ENCODE measurements around the gene MAP2K7. TPM values are rescaled to one million over a fixed set of nuclear protein-coding genes. Genes with fewer than 3 reads are reported as not detected.

The MAP2K7 gene
- total and polyA plus RNA-seq, 2 of the 4 experiments (the other 2 are of a cell fraction) = 4.1 to 15.6 TPM

DNA sequence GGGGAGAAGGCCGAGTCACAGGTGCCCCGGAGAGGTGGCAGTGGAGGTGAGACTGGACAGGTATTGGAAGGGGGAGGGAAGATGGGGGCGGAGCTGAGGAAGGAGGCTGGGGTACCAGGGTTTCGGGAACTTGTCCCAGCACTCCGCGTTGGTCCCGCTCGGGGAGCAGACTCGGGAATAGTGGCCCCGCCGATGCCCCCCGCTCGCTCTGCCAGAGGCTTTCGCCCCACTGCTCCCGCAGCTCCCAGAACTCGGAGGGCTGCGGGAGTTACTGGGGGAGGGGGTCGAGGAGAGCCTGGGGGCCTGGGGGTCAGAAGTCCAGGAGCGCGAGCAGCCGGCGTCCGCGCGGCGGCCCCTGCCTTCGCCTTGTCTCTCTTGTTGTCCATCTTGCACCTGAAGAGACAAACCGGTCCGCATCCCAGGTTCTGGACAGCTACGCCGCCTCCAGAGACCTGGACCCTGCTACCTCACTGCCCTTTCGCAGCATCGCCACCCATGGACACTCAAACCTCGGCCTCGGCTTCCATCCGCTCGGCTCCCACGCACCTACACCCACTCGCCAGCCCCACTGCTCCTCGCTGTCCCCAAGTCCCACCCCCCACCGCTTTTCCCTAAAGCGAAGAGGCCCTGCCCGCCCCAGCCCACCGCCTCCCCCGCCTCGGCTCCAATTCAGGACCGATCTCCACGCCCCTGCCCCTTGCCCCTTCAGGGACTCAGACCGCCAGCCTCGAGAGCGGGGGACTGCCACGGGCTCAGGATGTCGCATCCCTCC lies 30.2 kb upstream of the MAP2K7 start:
- no peak overlapping the region for H3K56ac ChIP-seq (ENCODE audit: extremely low read depth, insufficient read depth, low read length)
- no peaks in the 10 kb centered on the region for H3K9me3 ChIP-seq (ENCODE audit: control insufficient read depth, insufficient read depth, low read length)
- ATAC-seq (ENCODE audit: low read depth) (no peak), DNase-seq (no peak)
- H3K9me1 ChIP-seq (ENCODE audit: insufficient read depth, low read length) = no peaks in the 10 kb centered on the region
- peaks cover 32% of the 10 kb centered on the region for H3K27me3 ChIP-seq (ENCODE audit: control insufficient read depth, insufficient read depth, low read length)
- ChIA-PET POLR2A (ENCODE audit: unreplicated experiment) (no interaction called here), CTCF (no interaction called here)
- H2BK20ac ChIP-seq (ENCODE audit: low read depth, low read length) = no peak overlapping the region
- H3K4me3 ChIP-seq (ENCODE audit: insufficient read depth, low read depth, low read length) = no peak overlapping the region
- no peak overlapping the region for H3K27ac ChIP-seq (ENCODE audit: insufficient read depth, low read length)
- no peak overlapping the region for H3K4ac ChIP-seq (ENCODE audit: low read depth, low read length)
- H3K36me3 ChIP-seq (ENCODE audit: control insufficient read depth, insufficient read depth, low read length) = no peaks in the 10 kb centered on the region
- no peak overlapping the region for H3K9ac ChIP-seq (ENCODE audit: low read depth, low read length)
- H2BK15ac ChIP-seq (ENCODE audit: low read depth, low read length) = no peak overlapping the region
- in situ Hi-C loops (cut with MboI; ENCODE audit: low sequenced_read_pairs) = no loop called here
- WGBS, 2 experiments (ENCODE audit: extremely low coverage in 2 of 2, insufficient read length in 1 of 2) = 17% methylated on average over 21 of the region's 53 CpGs; no CpG with 5 or more reads in 1 of the 2 experiments
- dilution Hi-C loops (cut with HindIII; ENCODE audit: low sequenced_read_pairs, unreplicated experiment) = no loop called here
- no peak overlapping the region for H4K8ac ChIP-seq (ENCODE audit: low read depth in 2 of 2, low read length in 2 of 2)
- peaks cover 14% of the 10 kb centered on the region for H3K4me1 ChIP-seq (ENCODE audit: control insufficient read depth, insufficient read depth, low read length)
- no peak overlapping the region for H3K18ac ChIP-seq (ENCODE audit: low read depth, low read length)
- no peak overlapping the region for H4K91ac ChIP-seq (ENCODE audit: insufficient read depth, low read depth, low read length)
- peak overlapping the region; percentile 39 for H2AK9ac ChIP-seq (replicated peaks; ENCODE audit: low read depth, low read length, poor library complexity)
- TF ChIP-seq ELK1 (IDR thresholded peaks at IDR 0.05; ENCODE audit: borderline replicate concordance, low read depth, low read length) (no peak), MXI1 (IDR thresholded peaks at IDR 0.05; ENCODE audit: borderline replicate concordance, low read depth, low read length) (no peak), POLR2A (IDR thresholded peaks at IDR 0.05; ENCODE audit: low read depth, low read length) (no peak), BHLHE40 (IDR thresholded peaks at IDR 0.05; ENCODE audit: low read depth, low read length) (no peak), CEBPB (IDR thresholded peaks at IDR 0.05; ENCODE audit: low read depth, low read length) (no peak), CTCF (conservative IDR thresholded peaks at IDR 0.05; ENCODE audit: low read depth, low read length) (no peak)
- peak overlapping the region; percentile 4; the same call in 1 of the 2 replicates for H3K4me2 ChIP-seq (ENCODE audit: low read depth, low read length)
- H2AK5ac ChIP-seq (ENCODE audit: low read depth, low read length) = no peak overlapping the region
- intact Hi-C loops (cut with micrococcal nuclease) = no loop called here
- no peak overlapping the region for H4K5ac ChIP-seq (ENCODE audit: low read depth, low read length)
- no peak overlapping the region for H2BK120ac ChIP-seq (ENCODE audit: low read depth, low read length)
- no peak overlapping the region for H2BK5ac ChIP-seq (ENCODE audit: low read depth, low read length, poor library complexity, severe bottlenecking)
- H3K23ac ChIP-seq (ENCODE audit: low read depth, low read length) = no peak overlapping the region
- H2AFZ ChIP-seq (replicated peaks; ENCODE audit: low read length, poor library complexity) = peak overlapping the region; percentile 63
- no peaks in the 10 kb centered on the region for H3K79me1 ChIP-seq (ENCODE audit: low read depth in 1 of 2, low read length in 2 of 2)
- peaks cover 8% of the 10 kb centered on the region for H4K20me1 ChIP-seq (ENCODE audit: insufficient read depth, low read length)
- no TSS peak for BruUV-seq (replicated peaks)
- no peak overlapping the region for H3K14ac ChIP-seq (replicated peaks; ENCODE audit: low read depth, low read length)
